ENCODE results near the gene NTM.

Gene NTM

DNA sequence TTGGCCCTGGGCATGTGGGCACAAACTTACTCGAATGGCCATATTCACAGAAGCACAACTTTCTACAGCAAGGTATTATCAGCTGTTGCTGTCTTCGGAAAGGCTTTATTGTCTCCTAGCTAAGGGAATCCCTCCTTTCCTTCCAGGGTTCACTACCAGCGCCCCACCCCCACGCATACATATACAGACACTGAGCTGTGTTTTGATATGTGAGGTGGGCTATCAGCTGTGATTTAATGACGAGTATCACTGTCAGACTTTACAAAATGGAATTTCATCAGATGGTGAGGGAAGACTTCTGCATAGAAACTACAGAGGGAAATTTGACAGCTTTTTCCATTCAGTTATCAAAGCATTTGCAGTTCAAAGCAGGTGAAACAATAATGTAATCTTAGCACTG is 730.2 kb downstream of the NTM start:
- no peak overlapping the region for H3K4me3 ChIP-seq (ENCODE audit: low read length)
- DNase-seq (ENCODE audit: low read depth): no peak
- TF ChIP-seq, protein P1, sequence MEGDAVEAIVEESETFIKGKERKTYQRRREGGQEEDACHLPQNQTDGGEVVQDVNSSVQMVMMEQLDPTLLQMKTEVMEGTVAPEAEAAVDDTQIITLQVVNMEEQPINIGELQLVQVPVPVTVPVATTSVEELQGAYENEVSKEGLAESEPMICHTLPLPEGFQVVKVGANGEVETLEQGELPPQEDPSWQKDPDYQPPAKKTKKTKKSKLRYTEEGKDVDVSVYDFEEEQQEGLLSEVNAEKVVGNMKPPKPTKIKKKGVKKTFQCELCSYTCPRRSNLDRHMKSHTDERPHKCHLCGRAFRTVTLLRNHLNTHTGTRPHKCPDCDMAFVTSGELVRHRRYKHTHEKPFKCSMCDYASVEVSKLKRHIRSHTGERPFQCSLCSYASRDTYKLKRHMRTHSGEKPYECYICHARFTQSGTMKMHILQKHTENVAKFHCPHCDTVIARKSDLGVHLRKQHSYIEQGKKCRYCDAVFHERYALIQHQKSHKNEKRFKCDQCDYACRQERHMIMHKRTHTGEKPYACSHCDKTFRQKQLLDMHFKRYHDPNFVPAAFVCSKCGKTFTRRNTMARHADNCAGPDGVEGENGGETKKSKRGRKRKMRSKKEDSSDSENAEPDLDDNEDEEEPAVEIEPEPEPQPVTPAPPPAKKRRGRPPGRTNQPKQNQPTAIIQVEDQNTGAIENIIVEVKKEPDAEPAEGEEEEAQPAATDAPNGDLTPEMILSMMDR (conservative IDR thresholded peaks at IDR 0.05; ENCODE audit: low read length): no peak

- no peak overlapping the region for H3K4me3 ChIP-seq (ENCODE audit: low read length)
- TF ChIP-seq, protein P1 (conservative IDR thresholded peaks at IDR 0.05; ENCODE audit: low read length): no peak
- DNase-seq (ENCODE audit: low read depth): peak; percentile 57
Measured at GRCh38 chr11:132101881-132102280, 731.5 kb downstream of the NTM start.

DNA sequence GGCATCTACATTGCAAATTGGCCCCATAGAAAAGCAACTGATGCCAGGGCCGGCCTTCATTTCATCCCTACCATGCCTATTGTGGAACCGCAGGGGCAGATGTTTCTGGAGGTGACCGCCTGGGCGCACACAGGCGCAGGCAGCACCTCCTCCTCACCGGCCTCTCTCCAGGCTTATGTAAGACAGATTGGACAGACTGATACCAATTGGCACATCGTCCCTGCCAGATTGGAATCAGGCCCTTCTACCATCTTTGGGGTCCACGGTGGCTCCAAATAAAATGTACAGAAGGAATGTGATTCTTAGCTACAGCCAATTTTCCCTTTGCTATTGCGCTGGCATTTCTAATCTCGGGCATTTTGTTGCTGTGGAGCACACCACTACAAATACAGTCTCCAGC is 732.6 kb downstream of the NTM start:
- TF ChIP-seq, protein P1 (conservative IDR thresholded peaks at IDR 0.05; ENCODE audit: low read length): no peak
- DNase-seq (ENCODE audit: low read depth): no peak
- no peak overlapping the region for H3K4me3 ChIP-seq (ENCODE audit: low read length)

DNA sequence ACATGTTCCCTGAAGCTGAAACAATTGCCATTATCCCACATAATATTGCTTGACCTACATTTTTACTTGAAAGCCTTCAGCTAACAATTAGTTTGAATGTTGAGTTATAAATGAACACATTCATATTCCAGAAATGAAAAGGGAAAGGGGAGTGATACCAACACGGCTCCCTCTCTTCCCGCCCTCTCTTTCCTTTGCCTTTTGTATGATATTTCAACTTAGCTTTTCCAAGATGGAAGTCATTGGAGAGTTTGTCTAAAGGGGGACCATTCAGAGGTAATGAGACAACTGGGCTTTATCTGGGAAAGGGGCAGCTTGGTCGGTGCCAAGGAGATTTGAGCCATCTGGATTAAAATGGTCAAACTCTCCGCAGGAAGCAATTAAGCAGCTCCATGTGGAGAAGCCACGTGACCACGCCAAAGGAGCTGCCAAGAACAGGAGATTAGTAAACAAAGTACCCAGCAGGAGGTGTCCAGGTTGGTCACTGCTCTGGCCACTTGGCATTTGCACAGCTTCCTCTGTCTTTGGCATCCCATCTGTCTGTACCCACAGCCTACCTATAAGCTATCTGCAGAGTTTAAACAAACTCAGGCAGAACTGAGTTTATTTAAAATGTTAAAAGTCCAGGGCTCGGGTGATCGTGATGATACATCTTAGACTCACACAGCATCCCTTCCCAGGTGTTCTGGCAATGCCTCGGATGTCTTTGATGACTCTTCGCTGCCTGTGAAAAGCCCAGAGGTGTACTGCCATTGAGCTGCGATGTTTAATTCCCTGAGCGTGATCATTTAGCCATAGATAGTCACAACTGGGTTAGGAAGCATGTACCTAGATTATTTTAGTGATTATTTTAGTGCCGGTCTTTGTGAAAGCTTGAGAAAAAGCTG is 735.9 kb downstream of the NTM start:
- no peak overlapping the region for H3K4me3 ChIP-seq (ENCODE audit: low read length)
- TF ChIP-seq, protein P1 (conservative IDR thresholded peaks at IDR 0.05; ENCODE audit: low read length): no peak
- DNase-seq (ENCODE audit: low read depth): no peak

GRCh38 chr11:132111316-132111715 is 740.9 kb downstream of the NTM start:
- no peak overlapping the region for H3K4me3 ChIP-seq (ENCODE audit: low read length)
- peak; percentile 31 for DNase-seq (ENCODE audit: low read depth)
- TF ChIP-seq, protein P1 (conservative IDR thresholded peaks at IDR 0.05; ENCODE audit: low read length): no peak

DNA sequence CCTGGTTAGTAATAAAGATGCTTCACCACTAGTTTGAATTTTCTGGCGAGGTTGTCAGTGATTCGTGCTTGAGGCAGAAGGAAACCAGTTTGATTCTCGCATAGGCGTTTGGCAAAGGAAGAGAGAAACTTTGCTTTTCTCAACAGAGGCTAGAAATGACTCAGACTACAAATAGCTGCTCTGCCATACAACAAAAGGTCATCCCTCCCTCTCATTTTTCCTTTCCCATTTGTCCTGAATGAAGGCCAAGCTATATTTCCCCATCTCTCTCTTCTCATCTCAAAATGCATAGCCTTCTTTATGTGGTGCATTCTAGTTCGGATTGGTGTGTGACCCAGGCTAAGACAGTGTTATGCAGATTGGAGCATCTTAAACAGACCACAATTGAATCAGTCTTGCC is 741.4 kb downstream of the NTM start:
- H3K4me3 ChIP-seq (ENCODE audit: low read length): no peak overlapping the region
- TF ChIP-seq, protein P1 (conservative IDR thresholded peaks at IDR 0.05; ENCODE audit: low read length): no peak
- peak; percentile 90 for DNase-seq (ENCODE audit: low read depth)

DNA sequence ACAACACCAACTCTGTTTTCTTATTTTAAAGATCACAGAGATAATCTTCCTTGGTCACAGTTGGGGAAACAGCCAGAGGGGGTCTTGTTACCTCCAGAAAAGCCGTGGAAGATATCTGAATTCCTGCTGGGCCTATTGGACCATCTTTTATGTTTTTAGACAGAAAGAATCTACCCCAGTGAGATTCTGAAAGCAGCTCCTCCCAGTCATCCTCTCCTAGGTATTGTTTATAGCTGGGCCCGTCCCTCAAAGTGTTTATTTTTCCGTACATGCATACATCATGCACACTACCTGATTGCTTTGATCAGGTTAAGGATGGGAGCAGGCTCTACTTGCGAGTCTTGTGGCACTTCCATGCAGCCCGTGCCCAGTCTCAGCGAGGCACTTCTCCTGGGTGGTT is 742.4 kb downstream of the NTM start:
- TF ChIP-seq, protein P1 (conservative IDR thresholded peaks at IDR 0.05; ENCODE audit: low read length): no peak
- no peak overlapping the region for H3K4me3 ChIP-seq (ENCODE audit: low read length)
- DNase-seq (ENCODE audit: low read depth): no peak
